Measurements from ENCODE around the gene JMJD8. TPM values are rescaled to one million over a fixed set of nuclear protein-coding genes. Genes with fewer than 3 reads are reported as not detected.

JMJD8 gene
- total and polyA plus RNA-seq, 2 experiments from 2014 or later = 48.5 to 82.5 TPM

DNA sequence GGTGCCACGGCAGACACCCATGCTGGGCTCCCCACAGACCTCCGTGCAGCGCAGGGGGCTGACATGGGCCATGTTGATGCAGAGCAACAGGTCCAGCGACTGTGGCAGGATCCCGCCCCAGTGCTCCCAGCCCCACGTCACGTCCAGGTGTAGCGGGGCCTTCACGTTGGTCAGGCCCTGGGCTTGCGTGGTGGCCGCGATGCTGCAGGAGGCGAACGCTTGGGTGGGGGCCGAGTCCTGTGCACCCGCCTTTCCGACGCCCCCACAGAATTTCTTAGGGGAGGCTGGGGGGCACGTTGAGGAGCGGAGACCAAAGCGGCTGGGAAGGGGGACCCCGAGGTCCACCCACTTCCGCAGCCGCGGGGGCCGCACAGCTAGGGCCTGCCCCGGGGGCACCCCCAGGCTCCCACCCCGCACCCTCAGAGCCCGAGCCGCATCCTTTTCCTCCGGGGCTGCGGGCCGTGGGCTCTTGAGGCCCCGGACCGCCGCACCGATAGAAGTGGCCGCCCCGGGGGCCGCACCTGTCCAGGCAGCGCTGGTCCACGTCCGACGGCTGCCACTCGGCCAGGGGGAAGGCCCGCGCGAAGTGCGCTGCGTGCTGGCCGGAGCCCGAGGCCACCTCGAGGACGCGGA is 48.4 kb downstream of the JMJD8 start:
- Histone ChIP-seq H3K27me3 (ENCODE audit: insufficient read depth) (no peaks in the 10 kb centered on the region), H3K4me3 (peak overlapping the region; percentile 95), H3K4me1 (ENCODE audit: insufficient read depth) (peaks cover 25% of the 10 kb centered on the region), H3K4me2 (peak overlapping the region; percentile 97), H3F3A (replicated peaks; ENCODE audit: low read depth) (0 out of 2 replicates have a peak, but pooled peaks cover 6% of the 10 kb centered on the region), H3K79me2 (replicated peaks; ENCODE audit: insufficient read depth) (no peaks in the 10 kb centered on the region; the same call in 1 of the 2 replicates), H3K36me3 (ENCODE audit: insufficient read depth) (no peaks in the 10 kb centered on the region), H3K9me2 (ENCODE audit: insufficient read depth) (no peaks in the 10 kb centered on the region), H2AFZ (no peak overlapping the region), H4K20me1 (replicated peaks; ENCODE audit: insufficient read depth) (no peaks in the 10 kb centered on the region), H3K27ac (ENCODE audit: low read depth) (no peak overlapping the region)
- peaks cover 20% of the 10 kb centered on the region for H3K4me1 Mint-ChIP-seq
- peaks cover 18% of the 10 kb centered on the region for H3K27me3 Mint-ChIP-seq (ENCODE audit: insufficient read depth, low read depth, poor library complexity)
- H3K27ac Mint-ChIP-seq = no peak overlapping the region
- H3K4me3 Mint-ChIP-seq = peak overlapping the region; percentile 89; the same call in 2 of the 3 replicates
- no peaks in the 10 kb centered on the region for H3K36me3 Mint-ChIP-seq (ENCODE audit: low read depth)
- H3K9me3 Mint-ChIP-seq = peaks cover 4% of the 10 kb centered on the region; the same call in 2 of the 3 replicates
- ATAC-seq (no peak), DNase-seq (ENCODE audit: low spot score) (no peak)
- TF ChIP-seq ZNF331 (CRISPR knock-in tag; IDR thresholded peaks at IDR 0.05; ENCODE audit: low read depth) (no peak), STAT1 (IDR thresholded peaks at IDR 0.05; ENCODE audit: unreplicated experiment) (no peak), EZH2phosphoT487 (IDR thresholded peaks at IDR 0.05; ENCODE audit: unreplicated experiment) (no peak)
- TF ChIP-seq, protein P1, sequence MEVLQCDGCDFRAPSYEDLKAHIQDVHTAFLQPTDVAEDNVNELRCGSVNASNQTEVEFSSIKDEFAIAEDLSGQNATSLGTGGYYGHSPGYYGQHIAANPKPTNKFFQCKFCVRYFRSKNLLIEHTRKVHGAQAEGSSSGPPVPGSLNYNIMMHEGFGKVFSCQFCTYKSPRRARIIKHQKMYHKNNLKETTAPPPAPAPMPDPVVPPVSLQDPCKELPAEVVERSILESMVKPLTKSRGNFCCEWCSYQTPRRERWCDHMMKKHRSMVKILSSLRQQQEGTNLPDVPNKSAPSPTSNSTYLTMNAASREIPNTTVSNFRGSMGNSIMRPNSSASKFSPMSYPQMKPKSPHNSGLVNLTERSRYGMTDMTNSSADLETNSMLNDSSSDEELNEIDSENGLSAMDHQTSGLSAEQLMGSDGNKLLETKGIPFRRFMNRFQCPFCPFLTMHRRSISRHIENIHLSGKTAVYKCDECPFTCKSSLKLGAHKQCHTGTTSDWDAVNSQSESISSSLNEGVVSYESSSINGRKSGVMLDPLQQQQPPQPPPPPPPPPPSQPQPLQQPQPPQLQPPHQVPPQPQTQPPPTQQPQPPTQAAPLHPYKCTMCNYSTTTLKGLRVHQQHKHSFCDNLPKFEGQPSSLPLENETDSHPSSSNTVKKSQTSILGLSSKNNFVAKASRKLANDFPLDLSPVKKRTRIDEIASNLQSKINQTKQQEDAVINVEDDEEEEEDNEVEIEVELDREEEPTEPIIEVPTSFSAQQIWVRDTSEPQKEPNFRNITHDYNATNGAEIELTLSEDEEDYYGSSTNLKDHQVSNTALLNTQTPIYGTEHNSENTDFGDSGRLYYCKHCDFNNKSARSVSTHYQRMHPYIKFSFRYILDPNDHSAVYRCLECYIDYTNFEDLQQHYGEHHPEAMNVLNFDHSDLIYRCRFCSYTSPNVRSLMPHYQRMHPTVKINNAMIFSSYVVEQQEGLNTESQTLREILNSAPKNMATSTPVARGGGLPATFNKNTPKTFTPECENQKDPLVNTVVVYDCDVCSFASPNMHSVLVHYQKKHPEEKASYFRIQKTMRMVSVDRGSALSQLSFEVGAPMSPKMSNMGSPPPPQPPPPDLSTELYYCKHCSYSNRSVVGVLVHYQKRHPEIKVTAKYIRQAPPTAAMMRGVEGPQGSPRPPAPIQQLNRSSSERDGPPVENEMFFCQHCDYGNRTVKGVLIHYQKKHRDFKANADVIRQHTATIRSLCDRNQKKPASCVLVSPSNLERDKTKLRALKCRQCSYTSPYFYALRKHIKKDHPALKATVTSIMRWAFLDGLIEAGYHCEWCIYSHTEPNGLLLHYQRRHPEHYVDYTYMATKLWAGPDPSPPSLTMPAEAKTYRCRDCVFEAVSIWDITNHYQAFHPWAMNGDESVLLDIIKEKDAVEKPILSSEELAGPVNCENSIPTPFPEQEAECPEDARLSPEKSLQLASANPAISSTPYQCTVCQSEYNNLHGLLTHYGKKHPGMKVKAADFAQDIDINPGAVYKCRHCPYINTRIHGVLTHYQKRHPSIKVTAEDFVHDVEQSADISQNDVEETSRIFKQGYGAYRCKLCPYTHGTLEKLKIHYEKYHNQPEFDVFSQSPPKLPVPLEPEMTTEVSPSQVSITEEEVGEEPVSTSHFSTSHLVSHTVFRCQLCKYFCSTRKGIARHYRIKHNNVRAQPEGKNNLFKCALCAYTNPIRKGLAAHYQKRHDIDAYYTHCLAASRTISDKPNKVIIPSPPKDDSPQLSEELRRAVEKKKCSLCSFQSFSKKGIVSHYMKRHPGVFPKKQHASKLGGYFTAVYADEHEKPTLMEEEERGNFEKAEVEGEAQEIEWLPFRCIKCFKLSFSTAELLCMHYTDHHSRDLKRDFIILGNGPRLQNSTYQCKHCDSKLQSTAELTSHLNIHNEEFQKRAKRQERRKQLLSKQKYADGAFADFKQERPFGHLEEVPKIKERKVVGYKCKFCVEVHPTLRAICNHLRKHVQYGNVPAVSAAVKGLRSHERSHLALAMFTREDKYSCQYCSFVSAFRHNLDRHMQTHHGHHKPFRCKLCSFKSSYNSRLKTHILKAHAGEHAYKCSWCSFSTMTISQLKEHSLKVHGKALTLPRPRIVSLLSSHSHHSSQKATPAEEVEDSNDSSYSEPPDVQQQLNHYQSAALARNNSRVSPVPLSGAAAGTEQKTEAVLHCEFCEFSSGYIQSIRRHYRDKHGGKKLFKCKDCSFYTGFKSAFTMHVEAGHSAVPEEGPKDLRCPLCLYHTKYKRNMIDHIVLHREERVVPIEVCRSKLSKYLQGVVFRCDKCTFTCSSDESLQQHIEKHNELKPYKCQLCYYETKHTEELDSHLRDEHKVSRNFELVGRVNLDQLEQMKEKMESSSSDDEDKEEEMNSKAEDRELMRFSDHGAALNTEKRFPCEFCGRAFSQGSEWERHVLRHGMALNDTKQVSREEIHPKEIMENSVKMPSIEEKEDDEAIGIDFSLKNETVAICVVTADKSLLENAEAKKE (CRISPR knock-in tag; IDR thresholded peaks at IDR 0.05) = no peak
- TF ChIP-seq, protein P2, sequence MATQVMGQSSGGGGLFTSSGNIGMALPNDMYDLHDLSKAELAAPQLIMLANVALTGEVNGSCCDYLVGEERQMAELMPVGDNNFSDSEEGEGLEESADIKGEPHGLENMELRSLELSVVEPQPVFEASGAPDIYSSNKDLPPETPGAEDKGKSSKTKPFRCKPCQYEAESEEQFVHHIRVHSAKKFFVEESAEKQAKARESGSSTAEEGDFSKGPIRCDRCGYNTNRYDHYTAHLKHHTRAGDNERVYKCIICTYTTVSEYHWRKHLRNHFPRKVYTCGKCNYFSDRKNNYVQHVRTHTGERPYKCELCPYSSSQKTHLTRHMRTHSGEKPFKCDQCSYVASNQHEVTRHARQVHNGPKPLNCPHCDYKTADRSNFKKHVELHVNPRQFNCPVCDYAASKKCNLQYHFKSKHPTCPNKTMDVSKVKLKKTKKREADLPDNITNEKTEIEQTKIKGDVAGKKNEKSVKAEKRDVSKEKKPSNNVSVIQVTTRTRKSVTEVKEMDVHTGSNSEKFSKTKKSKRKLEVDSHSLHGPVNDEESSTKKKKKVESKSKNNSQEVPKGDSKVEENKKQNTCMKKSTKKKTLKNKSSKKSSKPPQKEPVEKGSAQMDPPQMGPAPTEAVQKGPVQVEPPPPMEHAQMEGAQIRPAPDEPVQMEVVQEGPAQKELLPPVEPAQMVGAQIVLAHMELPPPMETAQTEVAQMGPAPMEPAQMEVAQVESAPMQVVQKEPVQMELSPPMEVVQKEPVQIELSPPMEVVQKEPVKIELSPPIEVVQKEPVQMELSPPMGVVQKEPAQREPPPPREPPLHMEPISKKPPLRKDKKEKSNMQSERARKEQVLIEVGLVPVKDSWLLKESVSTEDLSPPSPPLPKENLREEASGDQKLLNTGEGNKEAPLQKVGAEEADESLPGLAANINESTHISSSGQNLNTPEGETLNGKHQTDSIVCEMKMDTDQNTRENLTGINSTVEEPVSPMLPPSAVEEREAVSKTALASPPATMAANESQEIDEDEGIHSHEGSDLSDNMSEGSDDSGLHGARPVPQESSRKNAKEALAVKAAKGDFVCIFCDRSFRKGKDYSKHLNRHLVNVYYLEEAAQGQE (IDR thresholded peaks at IDR 0.05; ENCODE audit: unreplicated experiment) = peak; percentile 27
